ENCODE measurements around the gene NEXN. TPM values are rescaled to one million over a fixed set of nuclear protein-coding genes. Genes with fewer than 3 reads are reported as not detected.

Gene NEXN
- total RNA-seq, 3 donors from 2014 or later (not counting 1 experiment from before 2014, with no cell fraction given): 0.85 to 1.4 (median 1.1) TPM

DNA sequence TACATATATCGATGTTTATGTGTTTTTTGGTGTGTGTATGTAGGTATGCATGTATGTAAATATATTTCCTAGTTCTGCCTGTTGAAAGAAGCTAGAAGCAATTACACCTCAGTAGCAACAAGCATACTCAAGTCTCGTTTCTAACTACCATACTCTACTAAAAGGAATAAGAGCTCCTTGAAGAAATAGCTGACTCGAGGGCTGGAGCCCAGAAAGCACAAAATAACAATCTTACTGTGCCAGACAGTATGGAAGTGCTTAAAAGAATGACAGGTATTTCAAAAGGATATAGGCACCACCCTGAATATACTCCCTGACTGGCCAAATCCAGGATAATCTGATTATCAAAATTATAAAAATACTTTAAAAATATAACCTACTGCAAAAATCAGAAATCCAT, 67.3 kb downstream of the NEXN start:
- Mint-ChIP-seq H3K4me3 (peak overlapping the region; percentile 9), H3K36me3 (peaks cover 3% of the 10 kb centered on the region), H3K27ac (peak overlapping the region; percentile 59 to 71), H3K9me3 (no peaks in the 10 kb centered on the region), H3K27me3 (ENCODE audit: low read depth in 2 of 2) (no peaks in the 10 kb centered on the region), H3K4me1 (peaks cover 26 to 34% of the 10 kb centered on the region in 2 donors)
- H3K4me1 ChIP-seq (ENCODE audit: control insufficient read depth, insufficient read depth, low read length): peaks cover 2% of the 10 kb centered on the region
- no peak overlapping the region for H3K27ac ChIP-seq (ENCODE audit: low read length)
- no peaks in the 10 kb centered on the region for H3K27me3 ChIP-seq (ENCODE audit: control insufficient read depth, insufficient read depth, low read length)
- DNase-seq: no peak
- intact Hi-C loops (cut with micrococcal nuclease): no loop called here
- no CpG with 5 or more reads among the region's 3 CpGs for WGBS (ENCODE audit: insufficient coverage)
- peak; percentile 11 to 36 (median 27) for ATAC-seq
- H3K36me3 ChIP-seq (ENCODE audit: control insufficient read depth, insufficient read depth, low read length): peaks cover 99% of the 10 kb centered on the region
- H3K9me3 ChIP-seq (ENCODE audit: control insufficient read depth, insufficient read depth, low read length): no peaks in the 10 kb centered on the region
- no peak overlapping the region for H3K4me3 ChIP-seq (ENCODE audit: low read length)
- no peak for TF ChIP-seq CTCF (IDR thresholded peaks at IDR 0.05)

GRCh38 chr1:77956464-77956863, 68.0 kb downstream of the NEXN start:
- TF ChIP-seq CTCF (IDR thresholded peaks at IDR 0.05): no peak
- peaks cover 2% of the 10 kb centered on the region for H3K4me1 ChIP-seq (ENCODE audit: control insufficient read depth, insufficient read depth, low read length)
- H3K27ac ChIP-seq (ENCODE audit: low read length): no peak overlapping the region
- intact Hi-C loops (cut with micrococcal nuclease): no loop called here
- Mint-ChIP-seq H3K27me3 (ENCODE audit: low read depth in 2 of 2) (no peaks in the 10 kb centered on the region), H3K4me1 (peaks cover 22 to 34% of the 10 kb centered on the region in 2 donors), H3K27ac (peak overlapping the region in 1 of 2 donors; percentile 14), H3K4me3 (no peak overlapping the region), H3K9me3 (no peaks in the 10 kb centered on the region), H3K36me3 (peaks cover 11% of the 10 kb centered on the region)
- no peaks in the 10 kb centered on the region for H3K9me3 ChIP-seq (ENCODE audit: control insufficient read depth, insufficient read depth, low read length)
- ATAC-seq (no peak), DNase-seq (no peak)
- H3K27me3 ChIP-seq (ENCODE audit: control insufficient read depth, insufficient read depth, low read length): no peaks in the 10 kb centered on the region
- H3K36me3 ChIP-seq (ENCODE audit: control insufficient read depth, insufficient read depth, low read length): peaks cover 99% of the 10 kb centered on the region
- no peak overlapping the region for H3K4me3 ChIP-seq (ENCODE audit: low read length)
- 100% methylated on average over 2 of the region's 3 CpGs for WGBS (ENCODE audit: insufficient coverage)

- intact Hi-C loops (cut with micrococcal nuclease): no loop called here
- no peak overlapping the region for H3K4me3 Mint-ChIP-seq
- peaks cover 99% of the 10 kb centered on the region for H3K36me3 ChIP-seq (ENCODE audit: control insufficient read depth, insufficient read depth, low read length)
Measured at GRCh38 chr1:77958391-77958790, 70.0 kb downstream of the NEXN start.

More at GRCh38 chr1:77958391-77958790, 70.0 kb downstream of the NEXN start:
- Histone ChIP-seq H3K4me3 (ENCODE audit: low read length) (no peak overlapping the region), H3K4me1 (ENCODE audit: control insufficient read depth, insufficient read depth, low read length) (peaks cover 2% of the 10 kb centered on the region), H3K27me3 (ENCODE audit: control insufficient read depth, insufficient read depth, low read length) (no peaks in the 10 kb centered on the region), H3K9me3 (ENCODE audit: control insufficient read depth, insufficient read depth, low read length) (no peaks in the 10 kb centered on the region), H3K27ac (ENCODE audit: low read length) (no peak overlapping the region)
- TF ChIP-seq CTCF (IDR thresholded peaks at IDR 0.05): no peak
- Mint-ChIP-seq H3K27ac (peak overlapping the region; percentile 29 to 45), H3K4me1 (peaks cover 25 to 40% of the 10 kb centered on the region in 2 donors), H3K36me3 (peaks cover 24% of the 10 kb centered on the region), H3K27me3 (ENCODE audit: low read depth in 2 of 2) (no peaks in the 10 kb centered on the region), H3K9me3 (no peaks in the 10 kb centered on the region)
- ATAC-seq: no peak
- no peak for DNase-seq
